ENCODE measurements around the gene EPB41L3.

Gene EPB41L3

DNA sequence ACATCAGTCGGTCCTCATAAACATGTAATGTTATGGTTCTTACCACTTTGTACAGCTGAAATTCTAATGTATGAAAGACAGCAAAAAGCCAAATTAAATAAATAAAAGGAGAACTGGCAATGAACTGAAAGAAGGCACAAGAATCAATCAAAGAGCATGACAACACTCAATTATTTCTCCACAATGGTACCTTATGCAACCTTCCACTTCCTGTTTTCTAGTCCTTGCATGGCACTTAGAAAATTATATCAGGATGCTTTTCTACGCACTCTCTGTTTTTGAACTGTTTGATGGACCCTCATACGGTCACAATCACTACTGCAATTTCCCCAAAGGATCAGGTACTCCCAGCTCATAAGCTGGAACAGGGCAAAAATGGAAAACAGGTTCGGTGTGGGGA, 81.6 kb downstream of the EPB41L3 start:
- Histone ChIP-seq H3K4me3 (ENCODE audit: low read depth, low read length) (no peak overlapping the region), H3K4me1 (ENCODE audit: control insufficient read depth, insufficient read depth, low read length) (peaks cover 27% of the 10 kb centered on the region), H3K27ac (ENCODE audit: extremely low read depth, low read depth, low read length) (no peak overlapping the region), H3K9me3 (ENCODE audit: control insufficient read depth, insufficient read depth, low read depth, low read length) (no peaks in the 10 kb centered on the region), H3K36me3 (ENCODE audit: control insufficient read depth in 2 of 2, insufficient read depth in 1 of 2, low read length in 2 of 2) (no peaks in the 10 kb centered on the region)
- TF ChIP-seq, protein P1, sequence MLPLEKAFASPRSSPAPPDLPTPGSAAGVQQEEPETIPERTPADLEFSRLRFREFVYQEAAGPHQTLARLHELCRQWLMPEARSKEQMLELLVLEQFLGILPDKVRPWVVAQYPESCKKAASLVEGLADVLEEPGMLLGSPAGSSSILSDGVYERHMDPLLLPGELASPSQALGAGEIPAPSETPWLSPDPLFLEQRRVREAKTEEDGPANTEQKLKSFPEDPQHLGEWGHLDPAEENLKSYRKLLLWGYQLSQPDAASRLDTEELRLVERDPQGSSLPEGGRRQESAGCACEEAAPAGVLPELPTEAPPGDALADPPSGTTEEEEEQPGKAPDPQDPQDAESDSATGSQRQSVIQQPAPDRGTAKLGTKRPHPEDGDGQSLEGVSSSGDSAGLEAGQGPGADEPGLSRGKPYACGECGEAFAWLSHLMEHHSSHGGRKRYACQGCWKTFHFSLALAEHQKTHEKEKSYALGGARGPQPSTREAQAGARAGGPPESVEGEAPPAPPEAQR (tag by site-specific recombination; IDR thresholded peaks at IDR 0.05), result no peak
- no peak for TF ChIP-seq SCRT2 (tag by site-specific recombination; IDR thresholded peaks at IDR 0.05)
- no peak for TF ChIP-seq ZNF121 (tag by site-specific recombination; IDR thresholded peaks at IDR 0.05)
- no peak for TF ChIP-seq ZNF354C (tag by site-specific recombination; IDR thresholded peaks at IDR 0.05; ENCODE audit: borderline replicate concordance, low read depth)
- TF ChIP-seq ZNF776 (tag by site-specific recombination; IDR thresholded peaks at IDR 0.05; ENCODE audit: borderline replicate concordance), result no peak
- TF ChIP-seq ZNF664 (tag by site-specific recombination; IDR thresholded peaks at IDR 0.05), result no peak
- TF ChIP-seq, protein P2, sequence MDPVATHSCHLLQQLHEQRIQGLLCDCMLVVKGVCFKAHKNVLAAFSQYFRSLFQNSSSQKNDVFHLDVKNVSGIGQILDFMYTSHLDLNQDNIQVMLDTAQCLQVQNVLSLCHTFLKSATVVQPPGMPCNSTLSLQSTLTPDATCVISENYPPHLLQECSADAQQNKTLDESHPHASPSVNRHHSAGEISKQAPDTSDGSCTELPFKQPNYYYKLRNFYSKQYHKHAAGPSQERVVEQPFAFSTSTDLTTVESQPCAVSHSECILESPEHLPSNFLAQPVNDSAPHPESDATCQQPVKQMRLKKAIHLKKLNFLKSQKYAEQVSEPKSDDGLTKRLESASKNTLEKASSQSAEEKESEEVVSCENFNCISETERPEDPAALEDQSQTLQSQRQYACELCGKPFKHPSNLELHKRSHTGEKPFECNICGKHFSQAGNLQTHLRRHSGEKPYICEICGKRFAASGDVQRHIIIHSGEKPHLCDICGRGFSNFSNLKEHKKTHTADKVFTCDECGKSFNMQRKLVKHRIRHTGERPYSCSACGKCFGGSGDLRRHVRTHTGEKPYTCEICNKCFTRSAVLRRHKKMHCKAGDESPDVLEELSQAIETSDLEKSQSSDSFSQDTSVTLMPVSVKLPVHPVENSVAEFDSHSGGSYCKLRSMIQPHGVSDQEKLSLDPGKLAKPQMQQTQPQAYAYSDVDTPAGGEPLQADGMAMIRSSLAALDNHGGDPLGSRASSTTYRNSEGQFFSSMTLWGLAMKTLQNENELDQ (tag by site-specific recombination; IDR thresholded peaks at IDR 0.05; ENCODE audit: low read depth), result no peak
- no peak for TF ChIP-seq ZNF155 (tag by site-specific recombination; IDR thresholded peaks at IDR 0.05)
- no peak for TF ChIP-seq ZNF114 (tag by site-specific recombination; IDR thresholded peaks at IDR 0.05)
- no peak for TF ChIP-seq ZNF624 (tag by site-specific recombination; IDR thresholded peaks at IDR 0.05)
- TF ChIP-seq BCL11B (tag by site-specific recombination; IDR thresholded peaks at IDR 0.05; ENCODE audit: low read depth), result no peak
- TF ChIP-seq, protein P3, sequence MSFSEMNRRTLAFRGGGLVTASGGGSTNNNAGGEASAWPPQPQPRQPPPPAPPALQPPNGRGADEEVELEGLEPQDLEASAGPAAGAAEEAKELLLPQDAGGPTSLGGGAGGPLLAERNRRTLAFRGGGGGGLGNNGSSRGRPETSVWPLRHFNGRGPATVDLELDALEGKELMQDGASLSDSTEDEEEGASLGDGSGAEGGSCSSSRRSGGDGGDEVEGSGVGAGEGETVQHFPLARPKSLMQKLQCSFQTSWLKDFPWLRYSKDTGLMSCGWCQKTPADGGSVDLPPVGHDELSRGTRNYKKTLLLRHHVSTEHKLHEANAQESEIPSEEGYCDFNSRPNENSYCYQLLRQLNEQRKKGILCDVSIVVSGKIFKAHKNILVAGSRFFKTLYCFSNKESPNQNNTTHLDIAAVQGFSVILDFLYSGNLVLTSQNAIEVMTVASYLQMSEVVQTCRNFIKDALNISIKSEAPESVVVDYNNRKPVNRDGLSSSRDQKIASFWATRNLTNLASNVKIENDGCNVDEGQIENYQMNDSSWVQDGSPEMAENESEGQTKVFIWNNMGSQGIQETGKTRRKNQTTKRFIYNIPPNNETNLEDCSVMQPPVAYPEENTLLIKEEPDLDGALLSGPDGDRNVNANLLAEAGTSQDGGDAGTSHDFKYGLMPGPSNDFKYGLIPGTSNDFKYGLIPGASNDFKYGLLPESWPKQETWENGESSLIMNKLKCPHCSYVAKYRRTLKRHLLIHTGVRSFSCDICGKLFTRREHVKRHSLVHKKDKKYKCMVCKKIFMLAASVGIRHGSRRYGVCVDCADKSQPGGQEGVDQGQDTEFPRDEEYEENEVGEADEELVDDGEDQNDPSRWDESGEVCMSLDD (tag by site-specific recombination; IDR thresholded peaks at IDR 0.05), result no peak
- no peak for TF ChIP-seq ZSCAN4 (tag by site-specific recombination; IDR thresholded peaks at IDR 0.05)
- ChIA-PET CTCF (interaction anchor here (0.6 to 1.2 kb wide), 2 partner anchors 82 to 84 kb away, joined by 3 to 4 read pairs; no protein-coding TSS in a partner anchor), POLR2A (no interaction called here)

- ChIA-PET POLR2A (no interaction called here), CTCF (interaction anchor here (0.6 to 1.2 kb wide), 3 partner anchors 11 to 85 kb away, joined by 3 read pairs; no protein-coding TSS in a partner anchor)
- H3K4me3 ChIP-seq (ENCODE audit: low read depth, low read length), result no peak overlapping the region
- H3K27ac ChIP-seq (ENCODE audit: extremely low read depth, low read depth, low read length), result no peak overlapping the region
- no peaks in the 10 kb centered on the region for H3K9me3 ChIP-seq (ENCODE audit: control insufficient read depth, insufficient read depth, low read depth, low read length)
- H3K4me1 ChIP-seq (ENCODE audit: control insufficient read depth, insufficient read depth, low read length), result peaks cover 30% of the 10 kb centered on the region
- H3K36me3 ChIP-seq (ENCODE audit: control insufficient read depth in 2 of 2, insufficient read depth in 1 of 2, low read length in 2 of 2), result no peaks in the 10 kb centered on the region
- TF ChIP-seq ZNF133 (tag by site-specific recombination; IDR thresholded peaks at IDR 0.05) (no peak), ZNF704 (tag by site-specific recombination; IDR thresholded peaks at IDR 0.05) (no peak), ZNF843 (tag by site-specific recombination; IDR thresholded peaks at IDR 0.05) (peak; percentile 64; the same call in 1 of the 2 replicates), ZNF366 (tag by site-specific recombination; conservative IDR thresholded peaks at IDR 0.05) (no peak), FEZF1 (tag by site-specific recombination; IDR thresholded peaks at IDR 0.05) (peak; percentile 64), PRDM4 (tag by site-specific recombination; IDR thresholded peaks at IDR 0.05) (peak; percentile 28; the same call in 1 of the 2 replicates), ZNF404 (tag by site-specific recombination; IDR thresholded peaks at IDR 0.05) (no peak)
- TF ChIP-seq, protein P4, sequence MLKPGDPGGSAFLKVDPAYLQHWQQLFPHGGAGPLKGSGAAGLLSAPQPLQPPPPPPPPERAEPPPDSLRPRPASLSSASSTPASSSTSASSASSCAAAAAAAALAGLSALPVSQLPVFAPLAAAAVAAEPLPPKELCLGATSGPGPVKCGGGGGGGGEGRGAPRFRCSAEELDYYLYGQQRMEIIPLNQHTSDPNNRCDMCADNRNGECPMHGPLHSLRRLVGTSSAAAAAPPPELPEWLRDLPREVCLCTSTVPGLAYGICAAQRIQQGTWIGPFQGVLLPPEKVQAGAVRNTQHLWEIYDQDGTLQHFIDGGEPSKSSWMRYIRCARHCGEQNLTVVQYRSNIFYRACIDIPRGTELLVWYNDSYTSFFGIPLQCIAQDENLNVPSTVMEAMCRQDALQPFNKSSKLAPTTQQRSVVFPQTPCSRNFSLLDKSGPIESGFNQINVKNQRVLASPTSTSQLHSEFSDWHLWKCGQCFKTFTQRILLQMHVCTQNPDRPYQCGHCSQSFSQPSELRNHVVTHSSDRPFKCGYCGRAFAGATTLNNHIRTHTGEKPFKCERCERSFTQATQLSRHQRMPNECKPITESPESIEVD (tag by site-specific recombination; IDR thresholded peaks at IDR 0.05), result peak; percentile 93
These were observed 82.8 kb downstream of the EPB41L3 start for GRCh38 chr18:5461041-5461440.
